T-helper 9 cell (primary cell): Measurements from ENCODE around the gene RMDN2.
"Not testable (repeated sequence)": the region's sequence is repeated elsewhere in the genome, so short reads cannot be mapped to it uniquely, and the experiment has no call there.

Experiments
- DNase-seq: peaks from one replicate; pipeline ENCODE4 v3.0.0-alpha.2; 2020

RMDN2 gene

GRCh38 chr2:37997629-37998028, 72.5 kb downstream of the RMDN2 start:
- DNase-seq = no peak

GRCh38 chr2:38000485-38001222, 75.6 kb downstream of the RMDN2 start:
- DNase-seq = no peak

GRCh38 chr2:38010187-38010586, 85.1 kb downstream of the RMDN2 start:
- DNase-seq = not testable (repeated sequence)

- no peak for DNase-seq
Measured at GRCh38 chr2:38010995-38011394, 85.9 kb downstream of the RMDN2 start.

DNA sequence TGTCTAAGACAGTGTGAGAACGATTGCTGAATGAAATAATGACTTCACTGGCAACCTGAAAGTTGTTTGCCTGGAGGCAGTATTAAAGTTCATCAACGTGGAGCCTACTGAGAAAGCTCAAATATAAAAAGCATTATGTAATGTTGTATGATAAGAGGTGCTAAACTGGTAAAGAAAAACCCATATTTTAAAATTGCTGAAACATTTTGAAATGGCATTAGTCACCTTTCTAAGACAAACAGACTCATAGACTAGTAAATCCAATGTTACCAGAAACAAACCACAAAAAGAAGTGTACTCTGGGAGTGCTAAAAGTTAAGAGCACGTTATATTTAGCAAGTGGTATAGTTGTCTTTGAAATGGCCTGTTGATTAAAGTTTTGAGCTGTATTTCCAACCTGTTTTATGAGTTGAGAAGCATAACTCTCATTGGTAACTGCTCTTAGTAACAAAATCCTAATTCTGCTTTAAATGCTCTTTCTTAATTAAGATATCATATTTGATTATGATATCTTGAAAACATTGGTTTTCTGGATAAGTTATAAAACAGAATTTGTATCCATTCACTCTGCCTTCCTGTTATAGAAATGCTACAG, 88.2 kb downstream of the RMDN2 start:
- no peak for DNase-seq

GRCh38 chr2:38016219-38016618, 91.1 kb downstream of the RMDN2 start:
- DNase-seq = no peak

DNA sequence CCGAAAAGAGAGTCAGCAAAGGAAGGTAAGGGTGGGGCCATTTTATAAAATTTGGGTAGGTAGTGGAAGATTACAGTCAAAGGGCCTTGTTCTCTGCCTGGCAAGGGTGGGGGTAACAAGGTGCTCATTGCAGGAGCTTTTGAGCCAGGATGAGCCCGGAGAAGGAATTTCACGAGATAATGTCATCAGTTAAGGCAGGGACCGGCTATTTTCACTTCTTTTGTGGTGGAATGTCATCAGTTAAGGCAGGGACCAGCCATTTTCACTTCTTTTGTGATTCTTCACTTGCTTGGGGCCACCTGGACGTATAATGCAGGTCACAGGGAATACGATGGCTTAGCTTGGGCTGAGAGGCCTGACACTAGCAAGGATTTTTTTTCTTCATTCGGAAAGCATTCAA, 92.7 kb downstream of the RMDN2 start:
- no peak for DNase-seq

GRCh38 chr2:38020359-38021069, 95.4 kb downstream of the RMDN2 start:
- not testable (repeated sequence) for DNase-seq

DNA sequence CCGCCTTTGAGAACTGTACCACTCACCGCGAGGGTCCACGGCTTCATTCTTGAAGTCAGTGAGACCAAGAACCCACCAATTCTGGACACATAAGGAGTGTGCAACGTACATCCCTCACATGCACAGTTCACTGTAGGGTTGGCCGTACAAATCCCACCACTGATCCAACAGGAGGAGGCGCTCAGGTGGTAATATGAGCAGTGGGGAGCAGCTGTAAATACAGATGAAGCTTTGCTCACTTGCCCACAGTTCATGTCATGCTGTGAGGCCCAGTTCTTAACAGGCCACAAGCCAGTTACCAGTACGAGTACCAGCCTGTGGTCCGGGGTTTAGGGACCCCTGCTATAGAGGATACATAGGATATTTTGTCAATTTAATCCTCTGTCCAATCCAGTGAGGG, 96.5 kb downstream of the RMDN2 start:
- no peak for DNase-seq

- DNase-seq = no peak
Measured at GRCh38 chr2:38026846-38027245, 101.8 kb downstream of the RMDN2 start.

- DNase-seq = no peak
Measured at GRCh38 chr2:38028829-38029228, 103.7 kb downstream of the RMDN2 start.

GRCh38 chr2:38029512-38029911, 104.4 kb downstream of the RMDN2 start:
- DNase-seq = no peak

DNA sequence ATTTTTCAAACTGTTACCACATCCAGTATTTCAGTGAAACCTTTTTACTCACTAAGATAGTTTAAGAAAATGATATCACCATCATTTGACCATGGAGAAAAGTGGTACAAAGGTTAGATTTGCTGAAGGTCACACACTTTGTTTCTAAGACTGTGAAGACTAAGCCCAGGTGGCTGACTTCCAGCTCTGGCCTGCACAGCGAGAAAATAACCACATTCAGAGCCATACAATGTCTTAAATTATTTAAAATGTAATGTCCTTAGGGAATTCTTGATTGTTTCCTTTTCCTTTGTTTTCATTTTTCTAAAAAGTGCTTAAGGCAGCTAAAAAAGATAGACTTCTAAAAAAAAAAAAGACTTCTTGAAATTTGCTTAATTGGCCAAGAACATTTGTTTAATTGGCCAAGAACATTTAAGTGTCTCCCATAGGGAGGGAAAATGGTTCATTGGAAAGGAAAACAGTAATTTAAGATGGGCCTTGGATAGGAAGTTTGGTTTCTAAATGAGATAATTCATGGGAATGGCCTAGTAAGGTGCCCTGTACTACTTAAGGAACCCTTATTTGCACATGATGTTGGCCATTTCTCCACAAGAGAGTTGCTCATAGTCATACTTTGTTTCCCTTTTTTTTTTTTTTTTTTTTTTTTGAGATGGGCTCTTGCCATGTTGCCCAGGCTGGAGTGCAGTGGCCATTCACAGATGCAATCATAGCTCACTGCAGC, 105.7 kb downstream of the RMDN2 start:
- DNase-seq = no peak

GRCh38 chr2:38032946-38033345, 107.9 kb downstream of the RMDN2 start:
- no peak for DNase-seq

- DNase-seq = no peak
Measured at GRCh38 chr2:38033646-38034045, 108.6 kb downstream of the RMDN2 start.

DNA sequence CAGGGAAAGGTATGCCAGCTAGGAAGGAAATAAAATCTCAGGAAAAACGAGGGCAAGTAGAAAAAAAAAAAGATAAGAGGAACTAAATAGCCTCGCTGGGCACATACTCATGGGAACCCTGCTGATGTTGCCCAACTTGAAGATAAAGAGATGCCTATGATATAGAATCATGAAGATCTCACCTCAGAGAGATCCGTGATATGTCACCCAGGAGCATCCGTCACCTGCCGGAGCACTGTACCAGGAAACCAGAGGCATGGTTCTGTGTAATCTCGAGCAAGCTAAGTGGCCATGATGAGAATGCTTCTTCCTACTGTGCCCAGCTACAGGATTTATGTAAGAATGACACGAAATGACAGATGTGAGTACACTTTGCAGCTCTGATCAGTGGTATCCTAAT, 110.9 kb downstream of the RMDN2 start:
- DNase-seq = no peak

DNA sequence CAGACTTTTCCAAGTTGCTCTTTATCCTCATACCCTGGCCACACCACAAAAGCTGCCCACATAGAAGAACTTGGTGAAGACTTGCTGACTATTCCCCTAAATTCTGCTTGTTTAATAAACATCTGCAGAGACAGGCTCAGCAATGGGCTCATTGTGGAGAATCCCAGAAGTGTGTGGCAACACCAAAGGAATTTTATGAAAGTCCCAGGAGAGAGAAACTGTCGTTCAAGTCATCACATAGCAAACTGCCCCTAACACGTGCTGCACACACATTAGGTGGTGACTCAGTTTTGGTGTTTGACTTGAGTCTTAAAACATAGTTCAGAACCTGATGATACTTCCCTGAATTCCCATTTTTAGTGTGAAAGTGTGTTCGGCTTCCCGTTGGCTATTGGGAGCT, 112.2 kb downstream of the RMDN2 start:
- DNase-seq = no peak

DNA sequence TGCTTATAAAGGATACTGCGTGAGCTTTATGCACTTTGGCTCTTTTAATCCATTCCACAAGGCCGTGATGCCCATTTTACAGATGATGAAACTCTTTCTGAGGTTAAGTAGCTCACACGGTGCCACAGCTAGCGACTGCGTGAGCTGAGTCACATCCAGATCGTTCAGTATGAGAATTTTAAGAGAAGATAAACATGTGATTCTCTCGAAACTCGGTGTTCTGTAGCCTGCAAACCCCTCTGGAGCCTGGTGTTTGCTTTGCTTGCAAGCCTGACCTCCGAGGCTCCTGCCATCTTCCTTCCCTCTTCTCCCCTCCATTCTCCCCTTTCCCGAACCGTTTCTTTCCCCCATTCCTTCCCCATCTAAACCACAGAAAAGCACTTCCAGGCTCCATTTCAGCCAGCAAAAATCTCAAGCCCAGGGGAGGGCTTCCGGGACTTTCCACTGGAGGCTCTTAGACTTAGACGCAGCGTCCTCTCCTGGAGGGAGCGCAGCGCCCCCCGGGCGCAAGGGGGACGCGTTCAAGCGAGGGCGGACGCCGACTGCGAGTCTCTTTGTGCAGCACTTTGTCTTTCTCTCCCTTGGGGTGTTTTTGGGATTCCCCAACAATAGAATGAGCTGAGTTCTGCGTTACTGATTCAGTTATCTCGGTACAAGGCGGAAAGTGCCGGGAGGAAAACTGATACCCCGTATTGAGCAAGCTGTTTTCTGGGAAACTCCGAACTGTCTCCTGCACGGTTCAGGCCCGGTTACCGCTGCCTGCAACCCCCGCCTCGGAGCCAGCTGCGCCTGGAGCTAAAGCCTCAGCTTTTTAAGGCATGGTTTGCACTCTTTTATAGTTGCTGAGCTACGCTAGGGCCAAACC, 112.9 kb downstream of the RMDN2 start:
- DNase-seq = no peak

- DNase-seq = no peak
Measured at GRCh38 chr2:38038682-38039081, 113.6 kb downstream of the RMDN2 start.

- DNase-seq = no peak
Measured at GRCh38 chr2:38039121-38039910, 114.2 kb downstream of the RMDN2 start.

DNA sequence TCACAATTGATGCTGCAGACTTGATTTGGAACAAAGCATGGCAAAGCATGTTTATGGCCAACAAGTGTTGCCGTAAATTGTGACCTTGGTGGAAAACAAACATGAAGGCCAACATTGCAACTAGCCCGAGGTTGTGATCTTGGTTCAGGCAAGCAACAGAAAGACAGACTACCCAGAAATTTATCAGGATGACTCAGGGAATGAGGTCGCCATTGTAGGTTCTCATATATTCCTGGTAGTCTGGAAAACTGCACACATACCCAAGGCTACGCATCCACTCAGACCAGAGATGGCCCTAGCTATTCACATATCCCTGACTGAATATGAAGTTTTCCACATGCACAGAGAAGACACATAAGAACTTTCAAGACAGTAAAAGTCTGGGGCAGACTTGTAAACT, 120.7 kb downstream of the RMDN2 start:
- no peak for DNase-seq

DNA sequence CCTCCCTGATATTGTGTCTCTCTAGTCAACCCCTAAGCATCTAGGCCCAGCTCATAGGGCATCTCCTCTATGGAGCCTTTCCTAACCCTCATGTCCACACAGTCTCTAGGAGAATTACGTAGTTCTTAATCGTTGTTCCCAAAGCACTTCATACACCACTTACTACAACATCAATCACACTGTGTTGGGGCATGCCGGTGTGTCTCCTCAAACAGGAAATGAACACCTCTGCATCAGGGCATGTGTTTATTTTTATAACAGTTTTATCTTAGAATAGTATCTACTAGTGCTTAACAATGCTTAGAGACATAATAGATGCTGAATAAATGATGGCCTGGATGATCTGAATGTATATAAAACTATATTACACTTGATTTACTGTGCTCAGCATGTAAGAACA, 131.1 kb downstream of the RMDN2 start:
- DNase-seq = no peak
